Measurements from ENCODE around the gene MAST4.

DNA sequence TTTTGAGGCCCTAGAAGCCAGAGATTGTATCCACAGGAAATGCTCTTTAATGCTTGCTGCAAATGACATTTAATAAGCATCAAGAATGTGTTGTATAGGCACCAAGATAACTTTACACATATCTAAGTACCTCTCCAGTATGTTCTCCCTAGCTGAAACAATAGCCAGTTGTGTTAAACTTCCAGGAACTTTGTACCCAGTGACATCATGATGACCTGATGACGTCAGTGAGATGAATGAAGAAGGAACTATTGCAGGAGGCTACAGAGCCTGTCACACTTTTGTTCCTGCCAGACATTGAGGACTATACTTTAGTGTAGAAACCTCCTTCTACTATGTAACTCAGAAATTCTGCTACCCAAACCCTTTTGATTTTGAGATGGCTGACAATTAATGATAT is 470.6 kb downstream of the MAST4 start:
- no peak for TF ChIP-seq POLR2A (IDR thresholded peaks at IDR 0.05)
- TF ChIP-seq, protein P1, sequence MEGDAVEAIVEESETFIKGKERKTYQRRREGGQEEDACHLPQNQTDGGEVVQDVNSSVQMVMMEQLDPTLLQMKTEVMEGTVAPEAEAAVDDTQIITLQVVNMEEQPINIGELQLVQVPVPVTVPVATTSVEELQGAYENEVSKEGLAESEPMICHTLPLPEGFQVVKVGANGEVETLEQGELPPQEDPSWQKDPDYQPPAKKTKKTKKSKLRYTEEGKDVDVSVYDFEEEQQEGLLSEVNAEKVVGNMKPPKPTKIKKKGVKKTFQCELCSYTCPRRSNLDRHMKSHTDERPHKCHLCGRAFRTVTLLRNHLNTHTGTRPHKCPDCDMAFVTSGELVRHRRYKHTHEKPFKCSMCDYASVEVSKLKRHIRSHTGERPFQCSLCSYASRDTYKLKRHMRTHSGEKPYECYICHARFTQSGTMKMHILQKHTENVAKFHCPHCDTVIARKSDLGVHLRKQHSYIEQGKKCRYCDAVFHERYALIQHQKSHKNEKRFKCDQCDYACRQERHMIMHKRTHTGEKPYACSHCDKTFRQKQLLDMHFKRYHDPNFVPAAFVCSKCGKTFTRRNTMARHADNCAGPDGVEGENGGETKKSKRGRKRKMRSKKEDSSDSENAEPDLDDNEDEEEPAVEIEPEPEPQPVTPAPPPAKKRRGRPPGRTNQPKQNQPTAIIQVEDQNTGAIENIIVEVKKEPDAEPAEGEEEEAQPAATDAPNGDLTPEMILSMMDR (IDR thresholded peaks at IDR 0.05), result no peak

Measured in gastroesophageal sphincter (tissue), 3 donors.